ENCODE measurements around the gene PCSK1. TPM values are rescaled to one million over a fixed set of nuclear protein-coding genes. Genes with fewer than 3 reads are reported as not detected.

PCSK1 gene
- 0.22 to 0.73 TPM (median 0.30 TPM) in 5 replicates for total RNA-seq (2022; extraction: Qiagen RNA extraction; ENCODE audit: low read depth)

DNA sequence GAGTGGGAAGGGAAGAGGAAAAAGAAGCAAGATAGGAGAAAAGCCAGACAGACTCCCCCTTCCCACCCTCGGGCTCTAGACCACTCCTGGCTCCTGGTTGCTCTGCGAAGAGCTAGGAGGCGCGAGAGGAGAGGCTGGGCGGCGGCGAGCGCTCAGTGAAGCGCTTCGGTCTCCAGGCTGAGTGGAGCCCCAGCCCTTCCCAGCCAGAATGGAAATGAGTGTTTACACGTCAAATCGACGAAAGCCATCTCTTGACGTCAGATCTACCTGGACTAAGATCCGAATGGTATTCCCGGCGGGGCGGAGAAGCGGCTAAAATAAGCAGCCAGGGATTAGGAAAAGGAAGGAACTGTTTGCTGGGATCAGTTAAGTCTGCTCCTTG lies at the start of gene PCSK1:
TSS of gene PCSK1 (minus strand) at position 183 of the 382 bp plus-strand sequence. CDS start 206 bp downstream, outside the sequence.

Other genes with a start within 250 kb of the PCSK1 start
- 142 to 216 TPM (median 176 TPM) in 5 replicates for gene CAST, start 229.1 kb upstream of the PCSK1 start, total RNA-seq (2022; extraction: Qiagen RNA extraction; ENCODE audit: low read depth)